Measurements from ENCODE around the gene TEX9. TPM values are rescaled to one million over a fixed set of nuclear protein-coding genes. Genes with fewer than 3 reads are reported as not detected.

The TEX9 gene
- total RNA-seq, 1 experiment from 2014 or later, result 6.3 TPM

GRCh38 chr15:56471440-56472069 lies 106.3 kb downstream of the TEX9 start:
- H3K4me1 Mint-ChIP-seq (ENCODE audit: insufficient read depth, unreplicated experiment), result no peaks in the 10 kb centered on the region
- no peaks in the 10 kb centered on the region for H3K9me3 Mint-ChIP-seq (ENCODE audit: unreplicated experiment)
- H3K27me3 Mint-ChIP-seq (ENCODE audit: insufficient read depth, unreplicated experiment), result peaks cover 37% of the 10 kb centered on the region
- no peak overlapping the region for H3K27ac Mint-ChIP-seq (ENCODE audit: low read depth, unreplicated experiment)
- BruUV-seq (replicated peaks), result no TSS peak
- CTCF ChIA-PET, result interaction anchor here (0.7 kb wide), 1 partner anchor 472 kb away, joined by 3 read pairs; no protein-coding TSS in a partner anchor
- intact Hi-C loops (cut with micrococcal nuclease), result no loop called here
- no peak for TF ChIP-seq CTCF (IDR thresholded peaks at IDR 0.05; ENCODE audit: unreplicated experiment)
- POLR2A ChIA-PET, result no interaction called here
- no peak overlapping the region for H3K4me3 Mint-ChIP-seq (ENCODE audit: unreplicated experiment)
- no peak for DNase-seq (ENCODE audit: unreplicated experiment)
- no peaks in the 10 kb centered on the region for H3K36me3 Mint-ChIP-seq (ENCODE audit: insufficient read depth, unreplicated experiment)

- ChIA-PET POLR2A (no interaction called here), CTCF (no interaction called here)
- Mint-ChIP-seq H3K4me3 (ENCODE audit: unreplicated experiment) (no peak overlapping the region), H3K36me3 (ENCODE audit: insufficient read depth, unreplicated experiment) (no peaks in the 10 kb centered on the region), H3K9me3 (ENCODE audit: unreplicated experiment) (no peaks in the 10 kb centered on the region), H3K27ac (ENCODE audit: low read depth, unreplicated experiment) (no peak overlapping the region), H3K4me1 (ENCODE audit: insufficient read depth, unreplicated experiment) (no peaks in the 10 kb centered on the region), H3K27me3 (ENCODE audit: insufficient read depth, unreplicated experiment) (peaks cover 31% of the 10 kb centered on the region)
- DNase-seq (ENCODE audit: unreplicated experiment), result no peak
- TF ChIP-seq CTCF (IDR thresholded peaks at IDR 0.05; ENCODE audit: unreplicated experiment), result no peak
- no TSS peak for BruUV-seq (replicated peaks)
- intact Hi-C loops (cut with micrococcal nuclease), result no loop called here
Observed at GRCh38 chr15:56472278-56472677, 107.1 kb downstream of the TEX9 start.

GRCh38 chr15:56473017-56473416 lies 107.8 kb downstream of the TEX9 start:
- CTCF ChIA-PET, result interaction anchor here (0.7 kb wide), 1 partner anchor 723 kb away, joined by 3 read pairs; no protein-coding TSS in a partner anchor
- H3K27me3 Mint-ChIP-seq (ENCODE audit: insufficient read depth, unreplicated experiment), result peaks cover 26% of the 10 kb centered on the region
- BruUV-seq (replicated peaks), result no TSS peak

DNA sequence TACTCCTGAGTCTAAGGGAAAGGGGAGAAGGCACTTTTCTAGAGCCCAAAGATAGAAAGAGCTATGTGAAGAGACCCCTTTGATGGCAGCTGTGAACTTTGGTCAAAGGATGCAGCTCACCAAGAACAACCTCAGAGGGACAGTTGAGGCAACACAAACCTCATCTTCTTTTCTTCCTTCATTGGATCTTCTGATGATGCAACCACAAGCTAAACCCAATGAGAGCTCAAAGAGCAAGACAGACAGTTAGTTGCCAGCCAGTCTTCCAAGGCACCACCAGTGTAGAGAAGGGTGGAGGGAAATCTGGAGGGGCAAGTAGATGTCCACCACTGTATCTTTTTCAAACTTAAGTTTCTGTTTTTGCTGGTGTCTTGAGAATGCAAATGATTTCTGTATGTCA lies 110.1 kb downstream of the TEX9 start:
- no peak for TF ChIP-seq CTCF (IDR thresholded peaks at IDR 0.05; ENCODE audit: unreplicated experiment)
- Mint-ChIP-seq H3K4me3 (ENCODE audit: unreplicated experiment) (no peak overlapping the region), H3K27me3 (ENCODE audit: insufficient read depth, unreplicated experiment) (peaks cover 15% of the 10 kb centered on the region), H3K27ac (ENCODE audit: low read depth, unreplicated experiment) (no peak overlapping the region), H3K4me1 (ENCODE audit: insufficient read depth, unreplicated experiment) (no peaks in the 10 kb centered on the region), H3K36me3 (ENCODE audit: insufficient read depth, unreplicated experiment) (no peaks in the 10 kb centered on the region), H3K9me3 (ENCODE audit: unreplicated experiment) (no peaks in the 10 kb centered on the region)
- intact Hi-C loops (cut with micrococcal nuclease), result no loop called here
- ChIA-PET POLR2A (no interaction called here), CTCF (interaction anchor here (1.2 kb wide), 1 partner anchor 19 kb away, joined by 3 read pairs; no protein-coding TSS in a partner anchor)
- DNase-seq (ENCODE audit: unreplicated experiment), result no peak
- no TSS peak for BruUV-seq (replicated peaks)

More at GRCh38 chr15:56473017-56473416, 107.8 kb downstream of the TEX9 start:
- POLR2A ChIA-PET, result no interaction called here
- no peak for TF ChIP-seq CTCF (IDR thresholded peaks at IDR 0.05; ENCODE audit: unreplicated experiment)
- Mint-ChIP-seq H3K4me3 (ENCODE audit: unreplicated experiment) (no peak overlapping the region), H3K4me1 (ENCODE audit: insufficient read depth, unreplicated experiment) (no peaks in the 10 kb centered on the region), H3K27ac (ENCODE audit: low read depth, unreplicated experiment) (no peak overlapping the region), H3K9me3 (ENCODE audit: unreplicated experiment) (no peaks in the 10 kb centered on the region), H3K36me3 (ENCODE audit: insufficient read depth, unreplicated experiment) (no peaks in the 10 kb centered on the region)
- DNase-seq (ENCODE audit: unreplicated experiment), result no peak
- intact Hi-C loops (cut with micrococcal nuclease), result no loop called here

Other genes with a start within 250 kb of the TEX9 start
- 23.8 and 29.8 TPM in 2 replicates for gene RFX7, start 121.5 kb upstream of the TEX9 start, total RNA-seq (2022)
- gene MNS1, start 99.7 kb downstream of the TEX9 start, total RNA-seq (2022), result 1.5 TPM in 2 replicates